ENCODE results near the gene EEA1. TPM values are rescaled to one million over a fixed set of nuclear protein-coding genes. Genes with fewer than 3 reads are reported as not detected.

The EEA1 gene
- total RNA-seq, 1 experiment from 2014 or later: 35.7 TPM

- intact Hi-C loops (cut with micrococcal nuclease; ENCODE audit: unreplicated experiment): no loop called here
- Histone ChIP-seq H3K36me3 (ENCODE audit: insufficient read depth, low read length, poor library complexity, severe bottlenecking) (peaks cover 14% of the 10 kb centered on the region), H3K4me3 (ENCODE audit: low read depth, low read length, poor library complexity, severe bottlenecking) (no peak overlapping the region), H3K27ac (ENCODE audit: low read depth, low read length, poor library complexity, severe bottlenecking) (no peak overlapping the region), H3K27me3 (replicated peaks; ENCODE audit: insufficient read depth, low read depth, low read length, poor library complexity) (no peaks in the 10 kb centered on the region), H3K4me1 (ENCODE audit: insufficient read depth, low read length, poor library complexity, severe bottlenecking) (no peaks in the 10 kb centered on the region), H3K9me3 (ENCODE audit: low read depth, low read length, poor library complexity, severe bottlenecking) (no peaks in the 10 kb centered on the region)
- BruUV-seq (replicated peaks): no TSS peak
- TF ChIP-seq EZH2 (IDR thresholded peaks at IDR 0.05; ENCODE audit: borderline replicate concordance, low read depth, low read length, poor library complexity, severe bottlenecking): no peak
- TF ChIP-seq CTCF (conservative IDR thresholded peaks at IDR 0.05; ENCODE audit: low read depth, low read length): no peak
- POLR2A ChIA-PET (ENCODE audit: low non-redundant PET): no interaction called here
- no peak for DNase-seq (ENCODE audit: low spot score)
- CTCF ChIA-PET: no interaction called here
Observed at GRCh38 chr12:92810370-92810769, 118.7 kb downstream of the EEA1 start.

GRCh38 chr12:92803903-92804302, 125.2 kb downstream of the EEA1 start:
- no peak for DNase-seq (ENCODE audit: low spot score)
- Histone ChIP-seq H3K9me3 (ENCODE audit: low read depth, low read length, poor library complexity, severe bottlenecking) (no peaks in the 10 kb centered on the region), H3K4me1 (ENCODE audit: insufficient read depth, low read length, poor library complexity, severe bottlenecking) (no peaks in the 10 kb centered on the region), H3K4me3 (ENCODE audit: low read depth, low read length, poor library complexity, severe bottlenecking) (no peak overlapping the region), H3K27ac (ENCODE audit: low read depth, low read length, poor library complexity, severe bottlenecking) (no peak overlapping the region), H3K36me3 (ENCODE audit: insufficient read depth, low read length, poor library complexity, severe bottlenecking) (peaks cover 12% of the 10 kb centered on the region), H3K27me3 (replicated peaks; ENCODE audit: insufficient read depth, low read depth, low read length, poor library complexity) (no peaks in the 10 kb centered on the region)
- TF ChIP-seq EZH2 (IDR thresholded peaks at IDR 0.05; ENCODE audit: borderline replicate concordance, low read depth, low read length, poor library complexity, severe bottlenecking) (no peak), CTCF (conservative IDR thresholded peaks at IDR 0.05; ENCODE audit: low read depth, low read length) (no peak)
- BruUV-seq (replicated peaks): no TSS peak
- intact Hi-C loops (cut with micrococcal nuclease; ENCODE audit: unreplicated experiment): no loop called here
- POLR2A ChIA-PET (ENCODE audit: low non-redundant PET): no interaction called here
- CTCF ChIA-PET: no interaction called here

- Histone ChIP-seq H3K9me3 (ENCODE audit: low read depth, low read length, poor library complexity, severe bottlenecking) (no peaks in the 10 kb centered on the region), H3K36me3 (ENCODE audit: insufficient read depth, low read length, poor library complexity, severe bottlenecking) (peaks cover 20% of the 10 kb centered on the region), H3K27me3 (replicated peaks; ENCODE audit: insufficient read depth, low read depth, low read length, poor library complexity) (no peaks in the 10 kb centered on the region), H3K4me1 (ENCODE audit: insufficient read depth, low read length, poor library complexity, severe bottlenecking) (no peaks in the 10 kb centered on the region), H3K4me3 (ENCODE audit: low read depth, low read length, poor library complexity, severe bottlenecking) (no peak overlapping the region), H3K27ac (ENCODE audit: low read depth, low read length, poor library complexity, severe bottlenecking) (no peak overlapping the region)
- intact Hi-C loops (cut with micrococcal nuclease; ENCODE audit: unreplicated experiment): no loop called here
- TF ChIP-seq EZH2 (IDR thresholded peaks at IDR 0.05; ENCODE audit: borderline replicate concordance, low read depth, low read length, poor library complexity, severe bottlenecking) (no peak), CTCF (conservative IDR thresholded peaks at IDR 0.05; ENCODE audit: low read depth, low read length) (no peak)
- ChIA-PET POLR2A (ENCODE audit: low non-redundant PET) (interaction anchor here (0.6 kb wide), 1 partner anchor 1323 kb away, joined by 4 read pairs; no protein-coding TSS in a partner anchor), CTCF (no interaction called here)
- no peak for DNase-seq (ENCODE audit: low spot score)
- no TSS peak for BruUV-seq (replicated peaks)
Observed at GRCh38 chr12:92802906-92803305, 126.2 kb downstream of the EEA1 start.

Data from A673 (cell line).